Left ventricle myocardium inferior (tissue), 1 donor: Measurements from ENCODE around the gene PTGIR. TPM values are rescaled to one million over a fixed set of nuclear protein-coding genes. Genes with fewer than 3 reads are reported as not detected.
A peak's percentile ranks its signal among the peaks of the same experiment; 100 is the strongest.

Experiments used
- DNase-seq: peaks from one replicate; pipeline ENCODE4 v3.0.0-alpha.2; 2020
- H3K27ac ChIP-seq: fragments of 200-600 bp; replicated peaks from 2 replicates; pipeline ENCODE4 v1.8.0; 2021
- H3K27me3 ChIP-seq: fragments of 200-600 bp; 2 replicates; pipeline ENCODE4 v1.8.0; 2021; ENCODE audit warnings: low read depth
- H3K36me3 ChIP-seq: fragments of 200-600 bp; 2 replicates; pipeline ENCODE4 v1.8.0; 2021
- H3K4me1 ChIP-seq: fragments of 200-600 bp; 2 replicates; pipeline ENCODE4 v1.8.0; 2021
- H3K4me3 ChIP-seq: fragments of 200-600 bp; 2 replicates; pipeline ENCODE4 v1.8.0; 2021; ENCODE audit warnings: mild to moderate bottlenecking, moderate library complexity
- H3K9me3 ChIP-seq: fragments of 200-600 bp; replicated peaks from 2 replicates; pipeline ENCODE4 v1.8.0; 2021
- CTCF ChIP-seq: fragments of 200-600 bp; IDR thresholded peaks from 2 replicates; pipeline ENCODE4 v1.8.0; 2021; ENCODE audit warnings: antibody characterized with exemption, mild to moderate bottlenecking, borderline replicate concordance
- intact Hi-C: fragments of 100-400 bp; cut with micrococcal nuclease; formaldehyde crosslinking; loops from one replicate; pipeline ENCODE4 v1.11.0; 2022
- total RNA-seq: library from RNA; stranded (reverse); fragmentation: NEBNext Ultra II Directional; extraction: Animal tissue kit (Norgen Biotek cat#: 25700); gene quantifications from one replicate; pipeline ENCODE4 v1.2.1, GENCODE V29; 2021
- donor health status: DM: no; HTN: yes; CAD: no; lungs with severe emphysema.

Gene PTGIR
- total RNA-seq, 1 donor from 2014 or later = 3.7 TPM

- peak overlapping the region; percentile 98 for H3K27ac ChIP-seq
- no peaks in the 10 kb centered on the region for H3K27me3 ChIP-seq
- H3K36me3 ChIP-seq = peaks cover 2% of the 10 kb centered on the region
- TF ChIP-seq CTCF = no peak
- peaks cover 20% of the 10 kb centered on the region for H3K9me3 ChIP-seq
- intact Hi-C loops = no loop called here
- peak overlapping the region; percentile 100 for H3K4me3 ChIP-seq
- DNase-seq = peak; percentile 99
- H3K4me1 ChIP-seq = peaks cover 49% of the 10 kb centered on the region
Measured at GRCh38 chr19:46600384-46601317, 24.2 kb downstream of the PTGIR start.

GRCh38 chr19:46599716-46600373 is 25.0 kb downstream of the PTGIR start:
- no peaks in the 10 kb centered on the region for H3K36me3 ChIP-seq
- peaks cover 41% of the 10 kb centered on the region for H3K4me1 ChIP-seq
- H3K9me3 ChIP-seq = peaks cover 20% of the 10 kb centered on the region
- TF ChIP-seq CTCF = no peak
- intact Hi-C loops = no loop called here
- H3K27me3 ChIP-seq = no peaks in the 10 kb centered on the region
- peak overlapping the region; percentile 98 for H3K27ac ChIP-seq
- H3K4me3 ChIP-seq = peak overlapping the region; percentile 100
- no peak for DNase-seq

GRCh38 chr19:46598372-46598917 is 26.4 kb downstream of the PTGIR start:
- Histone ChIP-seq H3K27me3 (no peaks in the 10 kb centered on the region), H3K27ac (no peak overlapping the region), H3K36me3 (no peaks in the 10 kb centered on the region), H3K9me3 (peaks cover 20% of the 10 kb centered on the region), H3K4me1 (peaks cover 27% of the 10 kb centered on the region), H3K4me3 (no peak overlapping the region)
- no peak for DNase-seq
- no peak for TF ChIP-seq CTCF
- intact Hi-C loops = no loop called here

- H3K27ac ChIP-seq = no peak overlapping the region
- DNase-seq = no peak
- H3K27me3 ChIP-seq = no peaks in the 10 kb centered on the region
- intact Hi-C loops = no loop called here
- H3K9me3 ChIP-seq = peaks cover 20% of the 10 kb centered on the region
- TF ChIP-seq CTCF = no peak
- H3K4me3 ChIP-seq = no peak overlapping the region
- H3K36me3 ChIP-seq = no peaks in the 10 kb centered on the region
- H3K4me1 ChIP-seq = peaks cover 4% of the 10 kb centered on the region
Measured at GRCh38 chr19:46596008-46596407, 28.9 kb downstream of the PTGIR start.

- no peaks in the 10 kb centered on the region for H3K9me3 ChIP-seq
- intact Hi-C loops = no loop called here
- no peak overlapping the region for H3K4me3 ChIP-seq
- no peak for TF ChIP-seq CTCF
- DNase-seq = no peak
- H3K27ac ChIP-seq = no peak overlapping the region
- H3K27me3 ChIP-seq = no peaks in the 10 kb centered on the region
- no peaks in the 10 kb centered on the region for H3K4me1 ChIP-seq
- no peaks in the 10 kb centered on the region for H3K36me3 ChIP-seq
Measured at GRCh38 chr19:46591870-46592269, 33.0 kb downstream of the PTGIR start.
